HG02840 (cell line): ENCODE measurements around the gene SERPINA5.

Experiments
- ATAC-seq: cut with Tn5 transposase; IDR thresholded peaks from one replicate; pipeline ENCODE4 v1.9.1; 2021; ENCODE audit warnings: mild to moderate bottlenecking, moderate library complexity, moderate number of reproducible peaks; ENCODE audit not compliant: unreplicated experiment, low FRiP score

The SERPINA5 gene

DNA sequence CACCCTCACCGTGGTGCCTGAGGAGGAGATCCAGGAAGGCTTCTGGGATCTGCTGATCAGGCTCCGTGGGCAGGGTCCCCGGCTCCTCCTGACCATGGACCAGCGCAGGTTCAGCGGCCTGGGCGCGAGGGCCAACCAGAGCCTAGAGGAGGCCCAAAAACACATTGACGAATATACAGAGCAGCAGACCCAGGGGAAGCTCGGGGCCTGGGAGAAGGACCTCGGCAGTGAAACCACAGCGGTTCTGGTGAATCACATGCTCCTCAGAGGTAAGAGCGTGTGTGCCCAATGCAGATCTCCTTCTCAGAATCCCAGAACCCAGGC is 60.4 kb downstream of the SERPINA5 start:
- ATAC-seq: no peak
